ENCODE results near the gene UGT2B10. TPM values are rescaled to one million over a fixed set of nuclear protein-coding genes. Genes with fewer than 3 reads are reported as not detected.
"Not testable (repeated sequence)": the region's sequence is repeated elsewhere in the genome, so short reads cannot be mapped to it uniquely, and the experiment has no call there.

The UGT2B10 gene
- total and polyA plus RNA-seq, 2 donors (not counting 3 experiments of a cell fraction or from before 2014, with no cell fraction given) = not detected

DNA sequence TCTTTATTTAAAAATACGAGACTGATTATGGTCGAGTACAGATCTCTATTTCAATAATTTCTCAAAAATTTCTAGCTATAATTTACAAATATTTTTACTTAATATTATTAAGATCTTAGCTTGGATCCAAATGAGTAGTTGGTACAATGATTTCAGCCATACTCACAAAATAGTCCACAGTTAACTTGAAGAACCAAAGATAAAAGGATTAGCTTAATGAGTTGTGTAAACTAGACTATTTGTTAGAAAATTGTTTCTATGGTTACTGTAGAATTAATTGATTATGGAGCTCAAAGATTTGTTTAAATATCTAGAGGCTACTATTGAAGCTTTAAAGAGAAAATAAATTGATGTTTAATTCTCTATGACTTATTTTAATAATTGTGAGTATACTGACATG, 1.6 kb downstream of the UGT2B10 start:
- no peak for TF ChIP-seq EZH2 (IDR thresholded peaks at IDR 0.05; ENCODE audit: borderline replicate concordance, low read depth, low read length, severe bottlenecking)
- TF ChIP-seq JUN (IDR thresholded peaks at IDR 0.05; ENCODE audit: borderline replicate concordance, insufficient read depth, insufficient read length, low read depth) = no peak
- TF ChIP-seq GATA2 (IDR thresholded peaks at IDR 0.05; ENCODE audit: insufficient read depth, insufficient read length, low read depth, low read length) = no peak
- TF ChIP-seq, protein P1, sequence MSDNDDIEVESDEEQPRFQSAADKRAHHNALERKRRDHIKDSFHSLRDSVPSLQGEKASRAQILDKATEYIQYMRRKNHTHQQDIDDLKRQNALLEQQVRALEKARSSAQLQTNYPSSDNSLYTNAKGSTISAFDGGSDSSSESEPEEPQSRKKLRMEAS (IDR thresholded peaks at IDR 0.05; ENCODE audit: insufficient read depth, insufficient read length) = no peak
- TF ChIP-seq, protein P2, sequence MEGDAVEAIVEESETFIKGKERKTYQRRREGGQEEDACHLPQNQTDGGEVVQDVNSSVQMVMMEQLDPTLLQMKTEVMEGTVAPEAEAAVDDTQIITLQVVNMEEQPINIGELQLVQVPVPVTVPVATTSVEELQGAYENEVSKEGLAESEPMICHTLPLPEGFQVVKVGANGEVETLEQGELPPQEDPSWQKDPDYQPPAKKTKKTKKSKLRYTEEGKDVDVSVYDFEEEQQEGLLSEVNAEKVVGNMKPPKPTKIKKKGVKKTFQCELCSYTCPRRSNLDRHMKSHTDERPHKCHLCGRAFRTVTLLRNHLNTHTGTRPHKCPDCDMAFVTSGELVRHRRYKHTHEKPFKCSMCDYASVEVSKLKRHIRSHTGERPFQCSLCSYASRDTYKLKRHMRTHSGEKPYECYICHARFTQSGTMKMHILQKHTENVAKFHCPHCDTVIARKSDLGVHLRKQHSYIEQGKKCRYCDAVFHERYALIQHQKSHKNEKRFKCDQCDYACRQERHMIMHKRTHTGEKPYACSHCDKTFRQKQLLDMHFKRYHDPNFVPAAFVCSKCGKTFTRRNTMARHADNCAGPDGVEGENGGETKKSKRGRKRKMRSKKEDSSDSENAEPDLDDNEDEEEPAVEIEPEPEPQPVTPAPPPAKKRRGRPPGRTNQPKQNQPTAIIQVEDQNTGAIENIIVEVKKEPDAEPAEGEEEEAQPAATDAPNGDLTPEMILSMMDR (IDR thresholded peaks at IDR 0.05; ENCODE audit: extremely low read depth in 1 of 2, insufficient read depth in 1 of 2, low read depth in 1 of 2, low read length in 2 of 2) = no peak
- no peak for TF ChIP-seq FOS (IDR thresholded peaks at IDR 0.05; ENCODE audit: borderline replicate concordance, insufficient read depth, low read length)
- no peak for TF ChIP-seq POLR2AphosphoS5 (IDR thresholded peaks at IDR 0.05; ENCODE audit: insufficient read depth, low read depth, low read length)
- no peak for TF ChIP-seq POLR2A (IDR thresholded peaks at IDR 0.05; ENCODE audit: low read depth, low read length)
- TF ChIP-seq MYC (IDR thresholded peaks at IDR 0.05; ENCODE audit: low read depth, low read length) = no peak
- DNase-seq (ENCODE audit: low read depth, low spot score) = no peak
- Histone ChIP-seq H3K36me3 (ENCODE audit: control insufficient read depth in 2 of 2, extremely low read depth in 1 of 2, insufficient read depth in 2 of 2, low read length in 2 of 2) (no peaks in the 10 kb centered on the region), H3K27ac (ENCODE audit: insufficient read depth, low read depth, low read length) (no peak overlapping the region), H4K20me1 (replicated peaks; ENCODE audit: control insufficient read depth, extremely low read depth, insufficient read depth, low read length) (no peaks in the 10 kb centered on the region), H3K4me3 (replicated peaks in 1 of 3; ENCODE audit: insufficient read depth in 1 of 3, low read depth in 1 of 3, low read length in 3 of 3) (no peak overlapping the region), H2AFZ (ENCODE audit: low read depth, low read length) (no peak overlapping the region), H3K79me2 (ENCODE audit: control insufficient read depth, insufficient read depth, low read length) (no peaks in the 10 kb centered on the region), H3K9ac (replicated peaks; ENCODE audit: extremely low read depth, insufficient read depth, low read length) (no peak overlapping the region), H3K4me1 (ENCODE audit: control insufficient read depth, extremely low read depth, insufficient read depth, low read length) (no peaks in the 10 kb centered on the region), H3K4me2 (ENCODE audit: insufficient read depth, low read length) (no peak overlapping the region), H3K9me3 (replicated peaks; ENCODE audit: control insufficient read depth, insufficient read depth, low read length) (no peaks in the 10 kb centered on the region), H3K9me1 (replicated peaks; ENCODE audit: control insufficient read depth, extremely low read depth, insufficient read depth, low read length) (no peaks in the 10 kb centered on the region), H3K27me3 (ENCODE audit: control insufficient read depth in 2 of 2, insufficient read depth in 2 of 2, low read length in 2 of 2) (no peaks in the 10 kb centered on the region)
- no TSS peak for BruUV-seq (replicated peaks)
- ChIA-PET POLR2A (no interaction called here), CTCF (no interaction called here)
- dilution Hi-C loops (cut with MboI; ENCODE audit: extremely low pct_ligation_motif_present, low sequenced_read_pairs) = no loop called here
- intact Hi-C loops (cut with micrococcal nuclease) = no loop called here
- FAIRE-seq = no peak

DNA sequence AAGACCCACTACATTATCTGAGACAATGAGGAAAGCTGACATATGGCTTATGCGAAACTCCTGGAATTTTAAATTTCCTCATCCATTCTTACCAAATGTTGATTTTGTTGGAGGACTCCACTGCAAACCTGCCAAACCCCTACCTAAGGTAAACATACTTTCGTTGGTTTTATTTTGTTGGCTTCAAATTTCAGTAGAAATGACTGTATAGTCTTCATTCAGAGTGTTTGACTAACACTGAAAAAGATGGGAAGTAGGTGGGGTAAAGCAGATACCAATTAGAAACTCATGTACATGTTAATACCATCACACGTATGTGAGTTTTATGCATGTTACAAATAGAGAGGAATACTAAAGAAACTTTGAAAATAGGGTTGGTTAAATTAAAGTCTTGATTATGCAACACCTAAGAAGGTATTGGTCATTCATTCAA, 2.3 kb downstream of the UGT2B10 start:
- DNase-seq (ENCODE audit: low read depth, low spot score); POLR2A ChIA-PET: not testable (repeated sequence)

More for the DNA sequence above, 2.3 kb downstream of the UGT2B10 start:
- intact Hi-C loops (cut with micrococcal nuclease); H3K27ac ChIP-seq (ENCODE audit: insufficient read depth, low read depth, low read length); H3K9me1 ChIP-seq (replicated peaks; ENCODE audit: control insufficient read depth, extremely low read depth, insufficient read depth, low read length); H3K4me3 ChIP-seq (replicated peaks in 1 of 3; ENCODE audit: insufficient read depth in 1 of 3, low read depth in 1 of 3, low read length in 3 of 3); H3K27me3 ChIP-seq (ENCODE audit: control insufficient read depth in 2 of 2, insufficient read depth in 2 of 2, low read length in 2 of 2); H3K36me3 ChIP-seq (ENCODE audit: control insufficient read depth in 2 of 2, extremely low read depth in 1 of 2, insufficient read depth in 2 of 2, low read length in 2 of 2); CTCF ChIA-PET; H3K79me2 ChIP-seq (ENCODE audit: control insufficient read depth, insufficient read depth, low read length); dilution Hi-C loops (cut with MboI; ENCODE audit: extremely low pct_ligation_motif_present, low sequenced_read_pairs); H3K9ac ChIP-seq (replicated peaks; ENCODE audit: extremely low read depth, insufficient read depth, low read length); H3K4me2 ChIP-seq (ENCODE audit: insufficient read depth, low read length); H4K20me1 ChIP-seq (replicated peaks; ENCODE audit: control insufficient read depth, extremely low read depth, insufficient read depth, low read length); H2AFZ ChIP-seq (ENCODE audit: low read depth, low read length); H3K4me1 ChIP-seq (ENCODE audit: control insufficient read depth, extremely low read depth, insufficient read depth, low read length); FAIRE-seq; H3K9me3 ChIP-seq (replicated peaks; ENCODE audit: control insufficient read depth, insufficient read depth, low read length); BruUV-seq (replicated peaks): not testable (repeated sequence)
